Tibial nerve (tissue), 4 donors: ENCODE results near the gene CCDC170. TPM values are rescaled to one million over a fixed set of nuclear protein-coding genes. Genes with fewer than 3 reads are reported as not detected.

ENCODE experiments used
- DNase-seq, 2 donors: peaks; one replicate each; pipeline ENCODE4 v3.0.0-alpha.2; 2019; ENCODE audit warnings: low spot score in 2 of 2
- H3K27ac ChIP-seq, 4 donors: fragments of 200-600 bp; sonication (generic) in 3 of 4; one replicate each; pipeline ENCODE4 v1.5.1; 2017 to 2019; ENCODE audit warnings: mild to moderate bottlenecking in 1 of 4
- H3K27me3 ChIP-seq, 2 donors: fragments of 200-600 bp; sonication (generic) in 1 of 2; one replicate each; pipeline versions ENCODE4 v1.5.1 to v1.6.0; 2017 to 2019
- H3K36me3 ChIP-seq, 3 donors: fragments of 200-600 bp; sonication (generic); one replicate each; pipeline ENCODE4 v1.5.1; 2018 to 2019
- H3K4me1 ChIP-seq, 4 donors: fragments of 200-600 bp; sonication (generic) in 3 of 4; one replicate each; pipeline ENCODE4 v1.5.1; 2017 to 2019
- H3K4me3 ChIP-seq, 4 donors: fragments of 200-600 bp; sonication (generic) in 3 of 4; one replicate each; pipeline ENCODE4 v1.5.1; 2017 to 2019; ENCODE audit warnings: mild to moderate bottlenecking in 1 of 4, moderate library complexity in 1 of 4
- H3K9me3 ChIP-seq, 4 donors: fragments of 200-600 bp; sonication (generic) in 3 of 4; one replicate each; pipeline ENCODE4 v1.5.1; 2017 to 2019
- CTCF ChIP-seq, 5 experiments: fragments of 200-600 bp in 3 of 5; fragments of 450-650 bp in 2 of 5; sonication (generic) in 3 of 5; IDR thresholded peaks; one replicate each; pipeline ENCODE4 v1.5.1; 2016 to 2019; ENCODE audit warnings: antibody characterized with exemption in 5 of 5, mild to moderate bottlenecking in 3 of 5, moderate library complexity in 2 of 5
- EP300 ChIP-seq, 2 donors: sonication (generic); formaldehyde crosslinking; IDR thresholded peaks; one replicate each; pipeline ENCODE4 v1.6.1; 2017; ENCODE audit warnings: antibody characterized with exemption in 2 of 2, mild to moderate bottlenecking in 1 of 2
- POLR2A ChIP-seq, 2 donors: fragments of 450-650 bp; IDR thresholded peaks; one replicate each; pipeline ENCODE4 v1.6.1; 2017; ENCODE audit warnings: antibody characterized with exemption in 2 of 2, mild to moderate bottlenecking in 2 of 2, moderate library complexity in 2 of 2
- WGBS, 2 donors: methylation state at CpG; one replicate each; pipeline ENCODE4 v1.1.5; 2018; 5-methylcytosine and 5-hydroxymethylcytosine counted together
- total RNA-seq, 4 donors: library from RNA; depleted of rRNA; stranded (reverse); fragments of >200 nt; gene quantifications; one replicate each; pipeline ENCODE4 v1.1.0, GENCODE V29; 2016

Gene CCDC170
- total RNA-seq, 4 donors from 2014 or later, result 0.66 to 3.3 (median 1.4) TPM

GRCh38 chr6:151482290-151482689 lies 11.5 kb upstream of the CCDC170 start:
- peak overlapping the region in 3 of 4 donors; percentile 21 to 60 (median 58) for H3K27ac ChIP-seq
- WGBS, 2 donors, result 5 to 9% methylated on average over 5 of the region's 5 CpGs
- no peaks in the 10 kb centered on the region for H3K36me3 ChIP-seq
- peaks cover 0 to 11% (median 0%) of the 10 kb centered on the region in 4 donors for H3K4me1 ChIP-seq
- DNase-seq, result no peak
- peak overlapping the region in 2 of 4 donors; percentile 15 to 28 for H3K4me3 ChIP-seq
- TF ChIP-seq CTCF (IDR thresholded peaks at IDR 0.05) (no peak), EP300 (IDR thresholded peaks at IDR 0.05) (no peak), POLR2A (IDR thresholded peaks at IDR 0.05) (no peak)
- no peaks in the 10 kb centered on the region for H3K27me3 ChIP-seq
- no peaks in the 10 kb centered on the region for H3K9me3 ChIP-seq

GRCh38 chr6:151483994-151484393 lies 9.8 kb upstream of the CCDC170 start:
- no peaks in the 10 kb centered on the region for H3K9me3 ChIP-seq
- no peak for DNase-seq
- H3K4me3 ChIP-seq, result no peak overlapping the region
- TF ChIP-seq POLR2A (IDR thresholded peaks at IDR 0.05) (no peak), EP300 (IDR thresholded peaks at IDR 0.05) (no peak), CTCF (IDR thresholded peaks at IDR 0.05) (no peak)
- H3K27me3 ChIP-seq, result no peaks in the 10 kb centered on the region
- H3K27ac ChIP-seq, result no peak overlapping the region
- peaks cover 0 to 11% (median 0%) of the 10 kb centered on the region in 4 donors for H3K4me1 ChIP-seq
- no peaks in the 10 kb centered on the region for H3K36me3 ChIP-seq

GRCh38 chr6:151488226-151488625 lies 5.6 kb upstream of the CCDC170 start:
- no peak overlapping the region for H3K4me3 ChIP-seq
- no peak for TF ChIP-seq EP300 (IDR thresholded peaks at IDR 0.05)
- TF ChIP-seq POLR2A (IDR thresholded peaks at IDR 0.05), result no peak
- no peak for TF ChIP-seq CTCF (IDR thresholded peaks at IDR 0.05)
- 34 to 36% methylated on average over 2 of the region's 2 CpGs for WGBS, 2 donors
- H3K36me3 ChIP-seq, result no peaks in the 10 kb centered on the region
- no peak for DNase-seq
- H3K27ac ChIP-seq, result no peak overlapping the region
- no peaks in the 10 kb centered on the region for H3K27me3 ChIP-seq
- H3K4me1 ChIP-seq, result peaks cover 0 to 2% (median 0%) of the 10 kb centered on the region in 4 donors
- H3K9me3 ChIP-seq, result no peaks in the 10 kb centered on the region

DNA sequence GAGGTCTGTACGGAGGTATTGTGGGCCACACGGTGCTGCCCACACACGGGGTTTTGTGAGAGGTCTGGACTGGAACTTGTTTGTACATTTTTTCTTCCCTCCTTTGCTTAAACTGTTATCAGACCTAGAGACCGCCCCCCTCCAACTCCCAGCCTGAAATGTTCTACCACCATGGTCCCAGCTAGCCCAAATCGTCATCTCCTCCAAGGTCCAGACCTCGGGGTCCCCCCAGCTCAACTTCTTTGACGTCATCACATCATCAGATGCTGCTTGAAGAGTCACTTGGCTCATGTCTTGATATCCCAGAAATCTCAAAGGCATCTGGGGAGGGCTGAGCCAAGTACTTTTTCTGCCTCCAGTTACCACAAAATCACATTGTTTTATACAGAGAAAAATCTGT lies 2.8 kb upstream of the CCDC170 start:
- peaks cover 0 to 3% of the 10 kb centered on the region in 2 donors for H3K27me3 ChIP-seq
- DNase-seq, result no peak
- no peak overlapping the region for H3K4me3 ChIP-seq
- 49 to 56% methylated on average over 7 of the region's 7 CpGs for WGBS, 2 donors
- no peak overlapping the region for H3K27ac ChIP-seq
- peaks cover 0 to 22% (median 0%) of the 10 kb centered on the region in 4 donors for H3K4me1 ChIP-seq
- H3K36me3 ChIP-seq, result no peaks in the 10 kb centered on the region
- TF ChIP-seq CTCF (IDR thresholded peaks at IDR 0.05), result no peak
- no peak for TF ChIP-seq POLR2A (IDR thresholded peaks at IDR 0.05)
- TF ChIP-seq EP300 (IDR thresholded peaks at IDR 0.05), result no peak
- no peaks in the 10 kb centered on the region for H3K9me3 ChIP-seq

GRCh38 chr6:151493161-151493803 lies 535 bp upstream of the CCDC170 start:
- peaks cover 0 to 22% (median 0%) of the 10 kb centered on the region in 4 donors for H3K4me1 ChIP-seq
- H3K9me3 ChIP-seq, result no peaks in the 10 kb centered on the region
- H3K27me3 ChIP-seq, result peaks cover 0 to 3% of the 10 kb centered on the region in 2 donors
- H3K4me3 ChIP-seq, result peak overlapping the region; percentile 44 to 72 (median 64)
- 40 to 48% methylated on average over 16 of the region's 16 CpGs for WGBS, 2 donors
- no peak for TF ChIP-seq EP300 (IDR thresholded peaks at IDR 0.05)
- TF ChIP-seq CTCF (IDR thresholded peaks at IDR 0.05), result no peak
- no peak for TF ChIP-seq POLR2A (IDR thresholded peaks at IDR 0.05)
- H3K36me3 ChIP-seq, result no peaks in the 10 kb centered on the region
- peak overlapping the region in 3 of 4 donors; percentile 29 to 84 (median 51) for H3K27ac ChIP-seq
- no peak for DNase-seq
